Thyroid gland (tissue), 4 donors: Measurements from ENCODE around the gene SMIM23. TPM values are rescaled to one million over a fixed set of nuclear protein-coding genes. Genes with fewer than 3 reads are reported as not detected.

Source experiments
- DNase-seq, 2 donors: peaks; one replicate each; pipeline ENCODE4 v3.0.0-alpha.2; 2019
- H3K27ac ChIP-seq, 3 donors: fragments of 200-600 bp; sonication (generic); 1 replicate in 2 of 3; 2 replicates in 1 of 3; pipeline ENCODE4 v1.5.1; 2016 to 2019; ENCODE audit warnings: mild to moderate bottlenecking in 1 of 3, moderate library complexity in 1 of 3
- H3K27me3 ChIP-seq: fragments of 200-600 bp; sonication (generic); one replicate; pipeline ENCODE4 v1.5.1; 2019
- H3K36me3 ChIP-seq, 2 donors: fragments of 200-600 bp; sonication (generic); one replicate each; pipeline ENCODE4 v1.5.1; 2016 to 2019
- H3K4me1 ChIP-seq, 2 donors: fragments of 200-600 bp; sonication (generic); one replicate each; pipeline ENCODE4 v1.5.1; 2017 to 2019
- H3K4me3 ChIP-seq, 3 donors: fragments of 200-600 bp; sonication (generic); replicated peaks in 1 of 3; 1 replicate in 2 of 3; 2 replicates in 1 of 3; pipeline ENCODE4 v1.5.1; 2016; ENCODE audit warnings: mild to moderate bottlenecking in 1 of 3
- H3K9me3 ChIP-seq: fragments of 200-600 bp; sonication (generic); one replicate; pipeline ENCODE4 v1.5.1; 2017
- CTCF ChIP-seq, 6 experiments: fragments of 200-600 bp in 3 of 6; fragments of 450-650 bp in 3 of 6; sonication (generic) in 3 of 6; IDR thresholded peaks; one replicate each; pipeline ENCODE4 v1.5.1; 2016 to 2019; ENCODE audit warnings: antibody characterized with exemption in 6 of 6, mild to moderate bottlenecking in 2 of 6, inconsistent platforms in 1 of 6, moderate library complexity in 1 of 6
- POLR2A ChIP-seq, 2 donors: fragments of 450-650 bp; IDR thresholded peaks; one replicate each; pipeline ENCODE4 v1.6.1; 2017; ENCODE audit warnings: antibody characterized with exemption in 2 of 2, mild to moderate bottlenecking in 2 of 2, moderate library complexity in 1 of 2
- WGBS, 2 donors: methylation state at CpG; one replicate each; pipeline ENCODE4 v1.1.5; 2017; 5-methylcytosine and 5-hydroxymethylcytosine counted together
- intact Hi-C: fragments of 100-400 bp; cut with DNase I; formaldehyde crosslinking; loops from one replicate; pipeline ENCODE4 v1.15.1; 2023
- total RNA-seq, 4 donors: library from RNA; depleted of rRNA; stranded (reverse); fragments of >200 nt; gene quantifications; one replicate each; pipeline ENCODE4 v1.2.3, GENCODE V29; 2016

Gene SMIM23
- total RNA-seq, 4 donors from 2014 or later: not detected

- H3K36me3 ChIP-seq: no peaks in the 10 kb centered on the region
- TF ChIP-seq POLR2A (IDR thresholded peaks at IDR 0.05) (no peak), CTCF (IDR thresholded peaks at IDR 0.05) (no peak)
- no peaks in the 10 kb centered on the region for H3K27me3 ChIP-seq
- peaks cover 11 to 14% of the 10 kb centered on the region in 2 donors for H3K4me1 ChIP-seq
- intact Hi-C loops: no loop called here
- no peak overlapping the region for H3K4me3 ChIP-seq
- no peaks in the 10 kb centered on the region for H3K9me3 ChIP-seq
- 96 to 100% methylated on average over 2 of the region's 2 CpGs for WGBS, 2 donors
- DNase-seq: no peak
- peak overlapping the region in 1 of 3 donors; percentile 6 for H3K27ac ChIP-seq
Measured at GRCh38 chr5:171744264-171744663, 41.4 kb upstream of the SMIM23 start.

- Histone ChIP-seq H3K27me3 (no peaks in the 10 kb centered on the region), H3K36me3 (no peaks in the 10 kb centered on the region), H3K4me1 (peaks cover 11 to 20% of the 10 kb centered on the region in 2 donors), H3K4me3 (no peak overlapping the region), H3K9me3 (no peaks in the 10 kb centered on the region), H3K27ac (peak overlapping the region; percentile 45 to 76 (median 47))
- intact Hi-C loops: no loop called here
- WGBS, 2 donors: 97 to 100% methylated on average over 2 of the region's 2 CpGs
- no peak for DNase-seq
- TF ChIP-seq POLR2A (IDR thresholded peaks at IDR 0.05) (no peak), CTCF (IDR thresholded peaks at IDR 0.05) (no peak)
Measured at GRCh38 chr5:171744882-171745281, 40.7 kb upstream of the SMIM23 start.

GRCh38 chr5:171745602-171746001 lies 40.0 kb upstream of the SMIM23 start:
- DNase-seq: peak; percentile 61 to 81
- H3K4me3 ChIP-seq: no peak overlapping the region
- WGBS, 2 donors: 46 to 56% methylated on average over 5 of the region's 5 CpGs
- no peaks in the 10 kb centered on the region for H3K9me3 ChIP-seq
- H3K36me3 ChIP-seq: no peaks in the 10 kb centered on the region
- no peak for TF ChIP-seq CTCF (IDR thresholded peaks at IDR 0.05)
- TF ChIP-seq POLR2A (IDR thresholded peaks at IDR 0.05): no peak
- H3K27me3 ChIP-seq: no peaks in the 10 kb centered on the region
- peak overlapping the region; percentile 47 to 76 (median 47) for H3K27ac ChIP-seq
- intact Hi-C loops: no loop called here
- peaks cover 15 to 27% of the 10 kb centered on the region in 2 donors for H3K4me1 ChIP-seq

- Histone ChIP-seq H3K27ac (peak overlapping the region in 1 of 3 donors; percentile 57), H3K4me1 (peaks cover 21 to 38% of the 10 kb centered on the region in 2 donors), H3K27me3 (no peaks in the 10 kb centered on the region), H3K4me3 (no peak overlapping the region), H3K9me3 (no peaks in the 10 kb centered on the region), H3K36me3 (no peaks in the 10 kb centered on the region)
- intact Hi-C loops: no loop called here
- no peak for TF ChIP-seq POLR2A (IDR thresholded peaks at IDR 0.05)
- TF ChIP-seq CTCF (IDR thresholded peaks at IDR 0.05): no peak
- WGBS, 2 donors: 83 to 87% methylated on average over 7 of the region's 7 CpGs
- DNase-seq: no peak
Measured at GRCh38 chr5:171747061-171747859, 38.4 kb upstream of the SMIM23 start.

- no peaks in the 10 kb centered on the region for H3K36me3 ChIP-seq
- no peak for DNase-seq
- TF ChIP-seq POLR2A (IDR thresholded peaks at IDR 0.05): no peak
- TF ChIP-seq CTCF (IDR thresholded peaks at IDR 0.05): no peak
- no peak overlapping the region for H3K27ac ChIP-seq
- H3K9me3 ChIP-seq: no peaks in the 10 kb centered on the region
- intact Hi-C loops: no loop called here
- WGBS, 2 donors: 87 to 88% methylated on average over 6 of the region's 6 CpGs
- H3K27me3 ChIP-seq: no peaks in the 10 kb centered on the region
- peaks cover 21 to 38% of the 10 kb centered on the region in 2 donors for H3K4me1 ChIP-seq
- no peak overlapping the region for H3K4me3 ChIP-seq
Measured at GRCh38 chr5:171748720-171749119, 36.9 kb upstream of the SMIM23 start.
